ENCODE results near the gene C5.

C5 gene

GRCh38 chr9:120911295-120911837 lies 138.7 kb downstream of the C5 start:
- Histone ChIP-seq H3F3A (ENCODE audit: insufficient read depth, low read length) (no peaks in the 10 kb centered on the region), H3K79me2 (ENCODE audit: insufficient read depth, low read length) (no peaks in the 10 kb centered on the region), H3K4me3 (ENCODE audit: low read depth, low read length, poor library complexity, severe bottlenecking) (no peak overlapping the region), H3K9me3 (ENCODE audit: low read length) (no peaks in the 10 kb centered on the region), H2AFZ (ENCODE audit: low read length) (no peak overlapping the region), H3K27ac (ENCODE audit: low read depth, low read length, poor library complexity, severe bottlenecking) (no peak overlapping the region), H3K36me3 (ENCODE audit: insufficient read depth, low read length) (no peaks in the 10 kb centered on the region), H3K9me2 (ENCODE audit: low read depth, low read length) (no peaks in the 10 kb centered on the region), H4K20me1 (ENCODE audit: insufficient read depth, low read length) (no peaks in the 10 kb centered on the region), H3K27me3 (ENCODE audit: insufficient read depth, low read length) (no peaks in the 10 kb centered on the region), H3K9ac (ENCODE audit: low read length) (no peak overlapping the region), H3K4me1 (ENCODE audit: insufficient read depth, low read length, severe bottlenecking) (peaks cover 7% of the 10 kb centered on the region), H3K4me2 (ENCODE audit: low read length) (no peak overlapping the region)
- TF ChIP-seq, protein P1, sequence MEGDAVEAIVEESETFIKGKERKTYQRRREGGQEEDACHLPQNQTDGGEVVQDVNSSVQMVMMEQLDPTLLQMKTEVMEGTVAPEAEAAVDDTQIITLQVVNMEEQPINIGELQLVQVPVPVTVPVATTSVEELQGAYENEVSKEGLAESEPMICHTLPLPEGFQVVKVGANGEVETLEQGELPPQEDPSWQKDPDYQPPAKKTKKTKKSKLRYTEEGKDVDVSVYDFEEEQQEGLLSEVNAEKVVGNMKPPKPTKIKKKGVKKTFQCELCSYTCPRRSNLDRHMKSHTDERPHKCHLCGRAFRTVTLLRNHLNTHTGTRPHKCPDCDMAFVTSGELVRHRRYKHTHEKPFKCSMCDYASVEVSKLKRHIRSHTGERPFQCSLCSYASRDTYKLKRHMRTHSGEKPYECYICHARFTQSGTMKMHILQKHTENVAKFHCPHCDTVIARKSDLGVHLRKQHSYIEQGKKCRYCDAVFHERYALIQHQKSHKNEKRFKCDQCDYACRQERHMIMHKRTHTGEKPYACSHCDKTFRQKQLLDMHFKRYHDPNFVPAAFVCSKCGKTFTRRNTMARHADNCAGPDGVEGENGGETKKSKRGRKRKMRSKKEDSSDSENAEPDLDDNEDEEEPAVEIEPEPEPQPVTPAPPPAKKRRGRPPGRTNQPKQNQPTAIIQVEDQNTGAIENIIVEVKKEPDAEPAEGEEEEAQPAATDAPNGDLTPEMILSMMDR (IDR thresholded peaks at IDR 0.05; ENCODE audit: low read length) = no peak
- TF ChIP-seq EZH2 (IDR thresholded peaks at IDR 0.05; ENCODE audit: borderline replicate concordance, low read length) = no peak

DNA sequence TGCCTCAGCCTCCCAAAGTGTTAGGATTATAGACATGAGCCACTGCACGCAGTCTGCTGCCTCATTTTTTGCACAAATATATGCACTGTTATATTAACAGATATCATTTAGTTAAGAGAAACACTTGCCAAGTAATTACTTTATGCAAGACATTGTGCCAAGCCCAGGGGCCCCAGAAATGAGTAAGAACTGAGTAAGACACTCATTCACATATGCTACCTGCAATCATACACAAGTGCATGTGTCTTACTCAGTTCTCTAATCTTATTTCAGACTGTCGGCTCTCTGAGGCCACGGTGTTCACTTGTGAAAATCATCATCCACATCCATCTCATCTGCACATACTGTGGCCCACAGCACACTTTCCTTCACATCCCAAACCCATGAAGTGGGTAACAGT lies 139.4 kb downstream of the C5 start:
- Histone ChIP-seq H3K4me2 (ENCODE audit: low read length) (no peak overlapping the region), H3K9me3 (ENCODE audit: low read length) (no peaks in the 10 kb centered on the region), H2AFZ (ENCODE audit: low read length) (no peak overlapping the region), H3K4me3 (ENCODE audit: low read depth, low read length, poor library complexity, severe bottlenecking) (no peak overlapping the region), H3K27ac (ENCODE audit: low read depth, low read length, poor library complexity, severe bottlenecking) (no peak overlapping the region), H3K79me2 (ENCODE audit: insufficient read depth, low read length) (no peaks in the 10 kb centered on the region), H3K9me2 (ENCODE audit: low read depth, low read length) (no peaks in the 10 kb centered on the region), H3K27me3 (ENCODE audit: insufficient read depth, low read length) (no peaks in the 10 kb centered on the region), H3K36me3 (ENCODE audit: insufficient read depth, low read length) (no peaks in the 10 kb centered on the region), H3F3A (ENCODE audit: insufficient read depth, low read length) (no peaks in the 10 kb centered on the region), H3K9ac (ENCODE audit: low read length) (no peak overlapping the region), H4K20me1 (ENCODE audit: insufficient read depth, low read length) (no peaks in the 10 kb centered on the region), H3K4me1 (ENCODE audit: insufficient read depth, low read length, severe bottlenecking) (peaks cover 8% of the 10 kb centered on the region)
- TF ChIP-seq, protein P1 (IDR thresholded peaks at IDR 0.05; ENCODE audit: low read length) = no peak
- no peak for TF ChIP-seq EZH2 (IDR thresholded peaks at IDR 0.05; ENCODE audit: borderline replicate concordance, low read length)

- no peaks in the 10 kb centered on the region for H3K27me3 ChIP-seq (ENCODE audit: insufficient read depth, low read length)
- no peak overlapping the region for H3K4me2 ChIP-seq (ENCODE audit: low read length)
- peaks cover 16% of the 10 kb centered on the region for H3K4me1 ChIP-seq (ENCODE audit: insufficient read depth, low read length, severe bottlenecking)
- H3K9ac ChIP-seq (ENCODE audit: low read length) = no peak overlapping the region
- H3K27ac ChIP-seq (ENCODE audit: low read depth, low read length, poor library complexity, severe bottlenecking) = no peak overlapping the region
- no peaks in the 10 kb centered on the region for H3F3A ChIP-seq (ENCODE audit: insufficient read depth, low read length)
- no peaks in the 10 kb centered on the region for H3K9me3 ChIP-seq (ENCODE audit: low read length)
- no peak overlapping the region for H3K4me3 ChIP-seq (ENCODE audit: low read depth, low read length, poor library complexity, severe bottlenecking)
- no peak overlapping the region for H2AFZ ChIP-seq (ENCODE audit: low read length)
- H4K20me1 ChIP-seq (ENCODE audit: insufficient read depth, low read length) = no peaks in the 10 kb centered on the region
- TF ChIP-seq EZH2 (IDR thresholded peaks at IDR 0.05; ENCODE audit: borderline replicate concordance, low read length) = no peak
- TF ChIP-seq, protein P1 (IDR thresholded peaks at IDR 0.05; ENCODE audit: low read length) = no peak
- H3K79me2 ChIP-seq (ENCODE audit: insufficient read depth, low read length) = no peaks in the 10 kb centered on the region
- no peaks in the 10 kb centered on the region for H3K9me2 ChIP-seq (ENCODE audit: low read depth, low read length)
- no peaks in the 10 kb centered on the region for H3K36me3 ChIP-seq (ENCODE audit: insufficient read depth, low read length)
Measured at GRCh38 chr9:120909904-120910303, 140.2 kb downstream of the C5 start.

Data from OCI-LY1 (cell line).